K562 (cell line): ENCODE measurements around the gene MBD6. TPM values are rescaled to one million over a fixed set of nuclear protein-coding genes. Genes with fewer than 3 reads are reported as not detected.
A peak's percentile ranks its signal among the peaks of the same experiment; 100 is the strongest.

Experiments used
- ATF1 ChIP-seq, 2 experiments: fragments of 450-650 bp in 1 of 2; IDR thresholded peaks; 2 replicates each; pipeline ENCODE4 v1.6.1; 2016; ENCODE audit warnings: missing compliant biosample characterization in 1 of 2, missing genetic modification characterization in 1 of 2
- BACH1 ChIP-seq: fragments of 200-800 bp; sonication (Bioruptor generic); IDR thresholded peaks from 2 replicates; pipeline ENCODE4 v1.6.1; 2016; ENCODE audit warnings: missing genetic modification characterization, missing compliant biosample characterization
- BRD9 ChIP-seq: fragments of 450-650 bp; IDR thresholded peaks from 2 replicates; pipeline ENCODE4 v1.6.1; 2018; ENCODE audit warnings: low read depth; ENCODE audit not compliant: partially characterized antibody
- CC2D1A ChIP-seq: fragments of 450-650 bp; IDR thresholded peaks from 2 replicates; pipeline ENCODE4 v1.6.1; 2017; ENCODE audit warnings: mild to moderate bottlenecking
- CEBPG ChIP-seq, 3 experiments: fragments of 200-800 bp in 1 of 3; sonication (Bioruptor generic) in 1 of 3; sonication (generic) in 1 of 3; formaldehyde crosslinking in 1 of 3; IDR thresholded peaks in 2 of 3; conservative IDR thresholded peaks in 1 of 3; 2 replicates each; pipeline versions ENCODE4 v1.6.1 to v1.8.0; 2016 to 2022; ENCODE audit warnings: missing compliant biosample characterization in 2 of 3, missing genetic modification characterization in 2 of 3, mild to moderate bottlenecking in 1 of 3, missing genetic modification reagents in 1 of 3
- GABPB1 ChIP-seq: sonication (generic); formaldehyde crosslinking; IDR thresholded peaks from 2 replicates; pipeline ENCODE4 v1.8.0; 2022; ENCODE audit warnings: mild to moderate bottlenecking, missing genetic modification reagents
- MBD2 ChIP-seq: sonication (generic); IDR thresholded peaks from 2 replicates; pipeline ENCODE4 v1.6.1; 2016; ENCODE audit warnings: low read depth, borderline replicate concordance
- NCOA2 ChIP-seq, 2 experiments: fragments of 450-650 bp; IDR thresholded peaks; 2 replicates each; pipeline ENCODE4 v1.6.1; 2018; ENCODE audit warnings: mild to moderate bottlenecking in 2 of 2, moderate library complexity in 1 of 2; ENCODE audit not compliant: partially characterized antibody in 2 of 2
- RBM22 ChIP-seq: fragments of 200-400 bp; formaldehyde crosslinking; IDR thresholded peaks from 2 replicates; pipeline ENCODE4 v1.6.1; 2018; ENCODE audit warnings: low read length, low read depth; ENCODE audit not compliant: poor library complexity, severe bottlenecking
- SRSF9 ChIP-seq: fragments of 200-400 bp; formaldehyde crosslinking; IDR thresholded peaks from 2 replicates; pipeline ENCODE4 v1.6.1; 2017; ENCODE audit warnings: low read depth, low read length, borderline replicate concordance
- ZNF174 ChIP-seq: fragments of 250-450 bp; sonication (Bioruptor Pico); IDR thresholded peaks from 2 replicates; pipeline ENCODE4 v1.4.0; 2020; ENCODE audit warnings: mild to moderate bottlenecking
- polyA plus RNA-seq, 8 experiments: library from polyadenylated mRNA; depleted of rRNA in 4 of 8; stranded (reverse) in 5 of 8; unstranded in 3 of 8; fragments of >200 nt; fragmentation: Nextera tagmentation in 2 of 8; fragmentation: Illumina TruSeq in 1 of 8; extraction: Ambion mirVana in 2 of 8; extraction: Trizol in 1 of 8; gene quantifications; 2 replicates each; pipeline versions ENCODE4 v1.2.1 to v1.2.3, GENCODE V29; 2011 to 2014; ENCODE audit warnings: inconsistent platforms in 1 of 8, missing spikeins in 1 of 8
- total RNA-seq, 7 experiments: library from RNA; depleted of rRNA in 6 of 7; stranded (reverse); fragments of >200 nt in 6 of 7; fragmentation: Illumina TruSeq in 2 of 7; extraction: Trizol in 2 of 7; gene quantifications; 2 replicates each; pipeline versions ENCODE4 v1.2.1 to v1.2.3, GENCODE V29; 2011 to 2021; ENCODE audit warnings: low replicate concordance in 1 of 7
- TF ChIP-seq, protein P1 (sequence below): fragments of 250-450 bp; sonication (Bioruptor Pico); IDR thresholded peaks from 2 replicates; pipeline ENCODE4 v1.4.0; 2020
- TF ChIP-seq, protein P2 (sequence below): sonication (generic); formaldehyde crosslinking; IDR thresholded peaks from 2 replicates; pipeline ENCODE4 v1.8.0; 2022; ENCODE audit warnings: mild to moderate bottlenecking, missing genetic modification reagents, borderline replicate concordance
- TF ChIP-seq, protein P3 (sequence below): fragments of 450-650 bp; formaldehyde crosslinking; IDR thresholded peaks from 2 replicates; pipeline ENCODE4 v1.4.0; 2020; ENCODE audit warnings: mild to moderate bottlenecking, moderate library complexity
- TF ChIP-seq, protein P4 (sequence below): fragments of 250-450 bp; sonication (Bioruptor Pico); IDR thresholded peaks from 2 replicates; pipeline ENCODE4 v1.4.0; 2020; ENCODE audit warnings: mild to moderate bottlenecking

The MBD6 gene
- total and polyA plus RNA-seq, 9 of the 15 experiments (the other 6 are each of a cell fraction or from before 2014, with no cell fraction given) = 2.0 to 54.8 (median 3.8) TPM

DNA sequence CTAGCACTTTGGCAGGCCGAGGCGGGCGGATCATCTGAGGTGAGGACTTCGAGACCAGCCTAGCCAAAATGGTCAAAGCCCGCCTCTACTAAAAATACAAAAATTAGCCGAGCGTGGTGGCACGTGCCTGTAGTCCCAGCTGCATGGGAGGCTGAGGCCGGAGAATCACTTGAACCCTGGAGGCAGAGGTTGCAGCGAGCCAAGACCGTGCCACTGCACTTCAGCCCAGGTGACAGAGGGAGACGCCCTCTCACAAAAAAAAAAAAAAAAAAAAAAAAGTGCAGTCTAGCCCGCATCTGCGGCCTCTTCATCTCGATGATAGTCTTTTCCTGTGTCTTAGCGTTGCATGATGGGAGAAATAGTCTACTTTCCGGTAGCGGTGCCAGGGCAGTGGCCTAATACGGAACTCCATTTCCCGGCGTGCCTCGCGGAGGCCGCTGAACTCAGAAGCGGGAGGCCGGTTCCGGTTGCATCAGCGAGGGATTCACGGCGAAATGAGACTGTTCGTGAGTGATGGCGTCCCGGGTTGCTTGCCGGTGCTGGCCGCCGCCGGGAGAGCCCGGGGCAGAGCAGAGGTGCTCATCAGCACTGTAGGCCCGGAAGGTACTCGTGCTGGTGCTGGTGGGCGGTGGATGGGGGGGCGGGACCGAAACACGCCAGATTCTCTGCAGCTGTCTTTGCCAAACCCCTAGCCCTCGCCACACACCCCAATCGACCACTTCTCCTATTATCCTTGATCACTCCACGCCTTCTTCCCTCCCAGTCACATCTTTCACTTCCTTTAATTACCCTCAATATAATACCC is 34.8 kb upstream of the MBD6 start, which contains the start of gene MARS1 (continued):
- TF ChIP-seq MBD2 = peak; percentile 74
- no peak for TF ChIP-seq NCOA2 (IDR thresholded peaks at IDR 0.05; ENCODE audit: partially characterized antibody in 2 of 2)
- TF ChIP-seq GABPB1 (CRISPR knock-in tag) = peak; percentile 93
- TF ChIP-seq, protein P1, sequence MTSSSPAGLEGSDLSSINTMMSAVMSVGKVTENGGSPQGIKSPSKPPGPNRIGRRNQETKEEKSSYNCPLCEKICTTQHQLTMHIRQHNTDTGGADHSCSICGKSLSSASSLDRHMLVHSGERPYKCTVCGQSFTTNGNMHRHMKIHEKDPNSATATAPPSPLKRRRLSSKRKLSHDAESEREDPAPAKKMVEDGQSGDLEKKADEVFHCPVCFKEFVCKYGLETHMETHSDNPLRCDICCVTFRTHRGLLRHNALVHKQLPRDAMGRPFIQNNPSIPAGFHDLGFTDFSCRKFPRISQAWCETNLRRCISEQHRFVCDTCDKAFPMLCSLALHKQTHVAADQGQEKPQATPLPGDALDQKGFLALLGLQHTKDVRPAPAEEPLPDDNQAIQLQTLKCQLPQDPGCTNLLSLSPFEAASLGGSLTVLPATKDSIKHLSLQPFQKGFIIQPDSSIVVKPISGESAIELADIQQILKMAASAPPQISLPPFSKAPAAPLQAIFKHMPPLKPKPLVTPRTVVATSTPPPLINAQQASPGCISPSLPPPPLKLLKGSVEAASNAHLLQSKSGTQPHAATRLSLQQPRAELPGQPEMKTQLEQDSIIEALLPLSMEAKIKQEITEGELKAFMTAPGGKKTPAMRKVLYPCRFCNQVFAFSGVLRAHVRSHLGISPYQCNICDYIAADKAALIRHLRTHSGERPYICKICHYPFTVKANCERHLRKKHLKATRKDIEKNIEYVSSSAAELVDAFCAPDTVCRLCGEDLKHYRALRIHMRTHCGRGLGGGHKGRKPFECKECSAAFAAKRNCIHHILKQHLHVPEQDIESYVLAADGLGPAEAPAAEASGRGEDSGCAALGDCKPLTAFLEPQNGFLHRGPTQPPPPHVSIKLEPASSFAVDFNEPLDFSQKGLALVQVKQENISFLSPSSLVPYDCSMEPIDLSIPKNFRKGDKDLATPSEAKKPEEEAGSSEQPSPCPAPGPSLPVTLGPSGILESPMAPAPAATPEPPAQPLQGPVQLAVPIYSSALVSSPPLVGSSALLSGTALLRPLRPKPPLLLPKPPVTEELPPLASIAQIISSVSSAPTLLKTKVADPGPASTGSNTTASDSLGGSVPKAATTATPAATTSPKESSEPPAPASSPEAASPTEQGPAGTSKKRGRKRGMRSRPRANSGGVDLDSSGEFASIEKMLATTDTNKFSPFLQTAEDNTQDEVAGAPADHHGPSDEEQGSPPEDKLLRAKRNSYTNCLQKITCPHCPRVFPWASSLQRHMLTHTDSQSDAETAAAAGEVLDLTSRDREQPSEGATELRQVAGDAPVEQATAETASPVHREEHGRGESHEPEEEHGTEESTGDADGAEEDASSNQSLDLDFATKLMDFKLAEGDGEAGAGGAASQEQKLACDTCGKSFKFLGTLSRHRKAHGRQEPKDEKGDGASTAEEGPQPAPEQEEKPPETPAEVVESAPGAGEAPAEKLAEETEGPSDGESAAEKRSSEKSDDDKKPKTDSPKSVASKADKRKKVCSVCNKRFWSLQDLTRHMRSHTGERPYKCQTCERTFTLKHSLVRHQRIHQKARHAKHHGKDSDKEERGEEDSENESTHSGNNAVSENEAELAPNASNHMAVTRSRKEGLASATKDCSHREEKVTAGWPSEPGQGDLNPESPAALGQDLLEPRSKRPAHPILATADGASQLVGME (CRISPR knock-in tag) = no peak
- TF ChIP-seq, protein P2, sequence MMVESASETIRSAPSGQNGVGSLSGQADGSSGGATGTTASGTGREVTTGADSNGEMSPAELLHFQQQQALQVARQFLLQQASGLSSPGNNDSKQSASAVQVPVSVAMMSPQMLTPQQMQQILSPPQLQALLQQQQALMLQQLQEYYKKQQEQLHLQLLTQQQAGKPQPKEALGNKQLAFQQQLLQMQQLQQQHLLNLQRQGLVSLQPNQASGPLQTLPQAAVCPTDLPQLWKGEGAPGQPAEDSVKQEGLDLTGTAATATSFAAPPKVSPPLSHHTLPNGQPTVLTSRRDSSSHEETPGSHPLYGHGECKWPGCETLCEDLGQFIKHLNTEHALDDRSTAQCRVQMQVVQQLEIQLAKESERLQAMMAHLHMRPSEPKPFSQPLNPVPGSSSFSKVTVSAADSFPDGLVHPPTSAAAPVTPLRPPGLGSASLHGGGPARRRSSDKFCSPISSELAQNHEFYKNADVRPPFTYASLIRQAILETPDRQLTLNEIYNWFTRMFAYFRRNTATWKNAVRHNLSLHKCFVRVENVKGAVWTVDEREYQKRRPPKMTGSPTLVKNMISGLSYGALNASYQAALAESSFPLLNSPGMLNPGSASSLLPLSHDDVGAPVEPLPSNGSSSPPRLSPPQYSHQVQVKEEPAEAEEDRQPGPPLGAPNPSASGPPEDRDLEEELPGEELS = peak; percentile 55; the same call in 1 of the 2 replicates
- TF ChIP-seq RBM22 = peak; percentile 42
- TF ChIP-seq, protein P3, sequence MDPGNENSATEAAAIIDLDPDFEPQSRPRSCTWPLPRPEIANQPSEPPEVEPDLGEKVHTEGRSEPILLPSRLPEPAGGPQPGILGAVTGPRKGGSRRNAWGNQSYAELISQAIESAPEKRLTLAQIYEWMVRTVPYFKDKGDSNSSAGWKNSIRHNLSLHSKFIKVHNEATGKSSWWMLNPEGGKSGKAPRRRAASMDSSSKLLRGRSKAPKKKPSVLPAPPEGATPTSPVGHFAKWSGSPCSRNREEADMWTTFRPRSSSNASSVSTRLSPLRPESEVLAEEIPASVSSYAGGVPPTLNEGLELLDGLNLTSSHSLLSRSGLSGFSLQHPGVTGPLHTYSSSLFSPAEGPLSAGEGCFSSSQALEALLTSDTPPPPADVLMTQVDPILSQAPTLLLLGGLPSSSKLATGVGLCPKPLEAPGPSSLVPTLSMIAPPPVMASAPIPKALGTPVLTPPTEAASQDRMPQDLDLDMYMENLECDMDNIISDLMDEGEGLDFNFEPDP (CRISPR knock-in tag) = no peak
- TF ChIP-seq ATF1 (CRISPR knock-in tag; IDR thresholded peaks at IDR 0.05) = no peak
- peak; percentile 79 for TF ChIP-seq ATF1 (tag; IDR thresholded peaks at IDR 0.05)
- TF ChIP-seq, protein P4, sequence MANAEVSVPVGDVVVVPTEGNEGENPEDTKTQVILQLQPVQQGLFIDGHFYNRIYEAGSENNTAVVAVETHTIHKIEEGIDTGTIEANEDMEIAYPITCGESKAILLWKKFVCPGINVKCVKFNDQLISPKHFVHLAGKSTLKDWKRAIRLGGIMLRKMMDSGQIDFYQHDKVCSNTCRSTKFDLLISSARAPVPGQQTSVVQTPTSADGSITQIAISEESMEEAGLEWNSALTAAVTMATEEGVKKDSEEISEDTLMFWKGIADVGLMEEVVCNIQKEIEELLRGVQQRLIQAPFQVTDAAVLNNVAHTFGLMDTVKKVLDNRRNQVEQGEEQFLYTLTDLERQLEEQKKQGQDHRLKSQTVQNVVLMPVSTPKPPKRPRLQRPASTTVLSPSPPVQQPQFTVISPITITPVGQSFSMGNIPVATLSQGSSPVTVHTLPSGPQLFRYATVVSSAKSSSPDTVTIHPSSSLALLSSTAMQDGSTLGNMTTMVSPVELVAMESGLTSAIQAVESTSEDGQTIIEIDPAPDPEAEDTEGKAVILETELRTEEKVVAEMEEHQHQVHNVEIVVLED (CRISPR knock-in tag) = peak; percentile 30; the same call in 1 of the 2 replicates
- peak; percentile 63; the same call in 1 of the 2 replicates for TF ChIP-seq CC2D1A
- TF ChIP-seq CEBPG (CRISPR knock-in tag; IDR thresholded peaks at IDR 0.05) = peak; percentile 99
- peak; percentile 95 to 97 for TF ChIP-seq CEBPG (tag; conservative IDR thresholded peaks at IDR 0.05 in 1 of 2, IDR thresholded peaks at IDR 0.05 in 1 of 2)
- no peak for TF ChIP-seq ZNF174
- TF ChIP-seq SRSF9 = no peak
- no peak for TF ChIP-seq BACH1
- TF ChIP-seq BRD9 = no peak
